ENCODE data around the gene NUP160. TPM values are rescaled to one million over a fixed set of nuclear protein-coding genes. Genes with fewer than 3 reads are reported as not detected.

The NUP160 gene
- total RNA-seq, 1 donor from 2014 or later, result 18.5 TPM

DNA sequence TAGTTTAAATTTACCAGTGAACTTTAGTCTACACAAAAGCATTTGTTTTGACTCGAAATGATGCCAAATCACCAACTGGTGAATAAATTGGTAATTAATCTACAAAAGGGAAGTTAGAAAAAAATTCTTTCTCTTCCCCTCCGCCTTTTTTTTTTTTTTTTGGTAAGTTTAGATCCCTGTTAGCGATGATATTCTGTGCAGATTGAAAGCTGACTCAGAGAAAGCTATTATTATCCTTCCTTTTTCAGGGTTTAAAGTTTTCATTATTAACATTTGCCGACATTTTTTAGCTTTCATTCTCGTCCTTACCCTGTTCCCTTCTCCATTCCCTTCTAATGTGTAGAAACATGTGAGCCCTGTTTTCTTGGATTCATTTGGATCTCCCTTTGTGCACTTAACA, 16.8 kb upstream of the NUP160 start:
- H3K27ac Mint-ChIP-seq (ENCODE audit: unreplicated experiment), result peak overlapping the region; percentile 62
- H3K4me3 Mint-ChIP-seq (ENCODE audit: unreplicated experiment), result peak overlapping the region; percentile 47
- DNase-seq (ENCODE audit: low spot score), result no peak
- TF ChIP-seq, protein P1, sequence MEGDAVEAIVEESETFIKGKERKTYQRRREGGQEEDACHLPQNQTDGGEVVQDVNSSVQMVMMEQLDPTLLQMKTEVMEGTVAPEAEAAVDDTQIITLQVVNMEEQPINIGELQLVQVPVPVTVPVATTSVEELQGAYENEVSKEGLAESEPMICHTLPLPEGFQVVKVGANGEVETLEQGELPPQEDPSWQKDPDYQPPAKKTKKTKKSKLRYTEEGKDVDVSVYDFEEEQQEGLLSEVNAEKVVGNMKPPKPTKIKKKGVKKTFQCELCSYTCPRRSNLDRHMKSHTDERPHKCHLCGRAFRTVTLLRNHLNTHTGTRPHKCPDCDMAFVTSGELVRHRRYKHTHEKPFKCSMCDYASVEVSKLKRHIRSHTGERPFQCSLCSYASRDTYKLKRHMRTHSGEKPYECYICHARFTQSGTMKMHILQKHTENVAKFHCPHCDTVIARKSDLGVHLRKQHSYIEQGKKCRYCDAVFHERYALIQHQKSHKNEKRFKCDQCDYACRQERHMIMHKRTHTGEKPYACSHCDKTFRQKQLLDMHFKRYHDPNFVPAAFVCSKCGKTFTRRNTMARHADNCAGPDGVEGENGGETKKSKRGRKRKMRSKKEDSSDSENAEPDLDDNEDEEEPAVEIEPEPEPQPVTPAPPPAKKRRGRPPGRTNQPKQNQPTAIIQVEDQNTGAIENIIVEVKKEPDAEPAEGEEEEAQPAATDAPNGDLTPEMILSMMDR (IDR thresholded peaks at IDR 0.05), result no peak
- H3K27me3 Mint-ChIP-seq (ENCODE audit: low read depth), result no peaks in the 10 kb centered on the region
- no peaks in the 10 kb centered on the region for H3K9me3 Mint-ChIP-seq (ENCODE audit: low read depth)
- peaks cover 39% of the 10 kb centered on the region for H3K4me1 Mint-ChIP-seq (ENCODE audit: low read depth)
- H3K36me3 Mint-ChIP-seq (ENCODE audit: low read depth), result no peaks in the 10 kb centered on the region

DNA sequence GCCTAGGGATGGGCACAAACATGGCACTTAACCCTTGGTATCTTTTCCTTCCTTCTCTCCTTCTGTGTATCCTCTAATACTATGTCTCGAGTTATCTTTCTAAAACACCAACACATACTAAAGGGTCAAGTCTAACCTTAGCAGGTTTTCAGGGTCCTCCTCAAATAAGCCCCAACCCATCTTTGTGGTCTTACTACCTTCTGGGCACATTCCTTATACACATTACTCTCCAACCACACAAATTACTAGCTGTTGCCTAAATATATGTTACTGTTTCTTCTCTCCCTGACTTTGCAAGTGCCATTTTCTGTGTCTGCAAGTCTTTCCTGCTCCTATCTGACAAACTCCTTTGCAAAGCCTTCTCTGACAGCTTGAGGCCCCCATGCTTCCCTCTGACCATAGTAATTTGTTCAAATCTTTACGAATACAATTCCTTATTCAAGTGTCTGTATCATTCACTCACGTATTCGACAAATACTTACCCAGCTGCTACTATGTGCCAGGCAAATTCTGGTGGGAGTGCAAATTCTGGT, 15.8 kb upstream of the NUP160 start:
- Mint-ChIP-seq H3K27ac (ENCODE audit: unreplicated experiment) (no peak overlapping the region), H3K9me3 (ENCODE audit: low read depth) (no peaks in the 10 kb centered on the region), H3K27me3 (ENCODE audit: low read depth) (no peaks in the 10 kb centered on the region), H3K4me3 (ENCODE audit: unreplicated experiment) (no peak overlapping the region), H3K36me3 (ENCODE audit: low read depth) (no peaks in the 10 kb centered on the region), H3K4me1 (ENCODE audit: low read depth) (peaks cover 31% of the 10 kb centered on the region)
- TF ChIP-seq, protein P1 (IDR thresholded peaks at IDR 0.05), result no peak
- DNase-seq (ENCODE audit: low spot score), result no peak

DNA sequence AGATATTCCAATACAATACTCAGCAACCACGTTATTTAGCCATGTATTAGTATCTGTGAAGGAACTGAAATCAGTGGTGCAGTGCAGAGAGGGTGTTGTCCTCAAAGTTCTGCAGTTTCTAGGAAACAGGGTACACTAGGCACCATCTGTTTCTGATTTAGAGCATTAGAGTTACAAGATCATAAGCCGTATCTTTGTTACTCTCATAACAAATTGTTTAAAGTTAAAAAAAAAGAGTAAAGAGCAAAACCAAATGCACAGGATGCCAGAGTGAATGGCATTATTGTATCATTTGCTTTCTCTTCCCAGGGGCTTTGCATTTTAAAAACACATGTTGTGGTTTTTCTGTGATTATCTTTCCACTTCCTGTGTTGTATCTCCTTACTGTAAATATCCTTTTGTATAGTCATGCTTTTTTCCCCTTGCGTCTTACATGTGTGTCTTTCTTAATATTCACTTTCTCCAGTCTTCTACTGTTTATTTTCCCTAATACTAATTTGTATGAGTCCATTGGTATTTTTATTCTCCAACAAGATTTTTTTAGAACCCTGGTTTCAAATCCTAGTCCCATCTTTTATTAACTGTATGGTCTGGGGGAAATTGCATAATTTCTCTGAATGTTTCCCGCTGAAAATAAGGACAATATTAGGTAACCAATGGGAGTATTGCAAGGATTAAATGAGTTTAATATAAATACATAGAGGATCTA, 15.2 kb upstream of the NUP160 start:
- no peaks in the 10 kb centered on the region for H3K9me3 Mint-ChIP-seq (ENCODE audit: low read depth)
- no peak overlapping the region for H3K4me3 Mint-ChIP-seq (ENCODE audit: unreplicated experiment)
- H3K36me3 Mint-ChIP-seq (ENCODE audit: low read depth), result no peaks in the 10 kb centered on the region
- TF ChIP-seq, protein P1 (IDR thresholded peaks at IDR 0.05), result no peak
- no peak for DNase-seq (ENCODE audit: low spot score)
- H3K27ac Mint-ChIP-seq (ENCODE audit: unreplicated experiment), result no peak overlapping the region
- H3K27me3 Mint-ChIP-seq (ENCODE audit: low read depth), result no peaks in the 10 kb centered on the region
- H3K4me1 Mint-ChIP-seq (ENCODE audit: low read depth), result peaks cover 33% of the 10 kb centered on the region

DNA sequence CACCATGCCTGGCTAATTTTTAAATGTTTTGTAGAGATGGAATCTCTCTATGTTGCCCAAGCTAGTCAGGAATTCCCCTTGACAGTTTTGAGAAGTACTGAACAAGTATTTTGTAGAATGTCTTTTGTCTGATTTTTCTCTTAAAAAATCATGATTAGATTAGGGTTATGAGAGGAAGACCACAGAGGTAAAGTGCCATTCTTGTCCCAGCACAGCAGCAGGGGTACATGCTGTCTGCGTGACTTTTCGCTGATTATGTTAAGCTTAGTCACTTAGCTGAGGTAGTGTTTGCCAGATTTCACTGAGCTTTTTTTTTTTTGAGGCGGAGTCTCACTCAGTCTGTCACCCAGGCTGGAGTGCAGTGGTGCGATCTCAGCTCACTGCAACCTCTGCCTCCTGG, 13.6 kb upstream of the NUP160 start:
- no peak for DNase-seq (ENCODE audit: low spot score)
- H3K27me3 Mint-ChIP-seq (ENCODE audit: low read depth), result no peaks in the 10 kb centered on the region
- H3K27ac Mint-ChIP-seq (ENCODE audit: unreplicated experiment), result peak overlapping the region; percentile 22
- no peak overlapping the region for H3K4me3 Mint-ChIP-seq (ENCODE audit: unreplicated experiment)
- TF ChIP-seq, protein P1 (IDR thresholded peaks at IDR 0.05), result no peak
- no peaks in the 10 kb centered on the region for H3K9me3 Mint-ChIP-seq (ENCODE audit: low read depth)
- no peaks in the 10 kb centered on the region for H3K36me3 Mint-ChIP-seq (ENCODE audit: low read depth)
- peaks cover 40% of the 10 kb centered on the region for H3K4me1 Mint-ChIP-seq (ENCODE audit: low read depth)

DNA sequence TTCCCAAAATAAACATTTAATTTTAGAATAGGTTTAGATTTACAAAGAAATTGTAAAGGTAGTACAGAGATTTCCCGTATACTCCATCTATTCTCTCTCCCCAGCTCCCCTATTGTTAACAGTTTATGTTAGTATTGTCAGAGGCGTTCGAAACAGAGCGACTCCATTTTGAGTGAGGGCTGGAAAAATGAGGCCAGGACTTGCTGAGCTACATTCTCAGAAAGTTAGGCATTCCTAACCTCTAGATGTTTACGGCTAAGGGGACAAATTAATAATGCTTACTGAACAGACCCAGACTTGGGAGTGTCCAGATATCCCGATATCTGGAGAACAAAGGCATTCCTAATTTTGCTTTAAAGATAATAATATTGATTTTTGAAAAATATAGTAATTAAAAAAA, 12.4 kb upstream of the NUP160 start:
- Mint-ChIP-seq H3K27ac (ENCODE audit: unreplicated experiment) (no peak overlapping the region), H3K4me1 (ENCODE audit: low read depth) (peaks cover 37% of the 10 kb centered on the region), H3K36me3 (ENCODE audit: low read depth) (no peaks in the 10 kb centered on the region), H3K4me3 (ENCODE audit: unreplicated experiment) (no peak overlapping the region), H3K27me3 (ENCODE audit: low read depth) (no peaks in the 10 kb centered on the region), H3K9me3 (ENCODE audit: low read depth) (no peaks in the 10 kb centered on the region)
- DNase-seq (ENCODE audit: low spot score), result no peak
- TF ChIP-seq, protein P1 (IDR thresholded peaks at IDR 0.05), result no peak

Measured in chondrocyte (in vitro differentiated cells).